HCT116 (cell line): ENCODE measurements around the gene KLF9.

Experiments
- CEBPB ChIP-seq: IDR thresholded peaks from 2 replicates; pipeline ENCODE4 v1.6.1; 2012; ENCODE audit warnings: low read depth
- CTCF ChIP-seq, 3 experiments: fragments of 200-600 bp in 1 of 3; sonication (generic) in 1 of 3; IDR thresholded peaks in 2 of 3; conservative IDR thresholded peaks in 1 of 3; 2 replicates each; pipeline ENCODE4 v1.5.1; 2012 to 2017; ENCODE audit warnings: low read depth in 2 of 3, low read length in 2 of 3, antibody characterized with exemption in 1 of 3, borderline replicate concordance in 1 of 3, control low read depth in 1 of 3, mild to moderate bottlenecking in 1 of 3, mixed read lengths in 1 of 3, mixed run types in 1 of 3, moderate library complexity in 1 of 3; ENCODE audit not compliant: insufficient read depth in 1 of 3
- ELF1 ChIP-seq: IDR thresholded peaks from 2 replicates; pipeline ENCODE4 v1.6.1; 2012; ENCODE audit warnings: low read depth, borderline replicate concordance
- EZH2 ChIP-seq: fragments of 200-600 bp; sonication (generic); IDR thresholded peaks from 2 replicates; pipeline ENCODE4 v1.6.1; 2017; ENCODE audit warnings: antibody characterized with exemption, mixed run types
- TCF7L2 ChIP-seq: IDR thresholded peaks from 2 replicates; pipeline ENCODE4 v1.7.0; 2011; ENCODE audit warnings: borderline replicate concordance, inconsistent platforms; ENCODE audit not compliant: insufficient read depth, insufficient read length; ENCODE audit errors: extremely low read depth
- YY1 ChIP-seq: IDR thresholded peaks from 2 replicates; pipeline ENCODE4 v1.6.1; 2011; ENCODE audit warnings: low read length, low read depth, moderate library complexity, mild to moderate bottlenecking; ENCODE audit not compliant: insufficient replicate concordance; ENCODE audit errors: extremely low read depth
- TF ChIP-seq, protein P1 (sequence below): IDR thresholded peaks from 2 replicates; pipeline ENCODE4 v1.6.1; 2012

DNA sequence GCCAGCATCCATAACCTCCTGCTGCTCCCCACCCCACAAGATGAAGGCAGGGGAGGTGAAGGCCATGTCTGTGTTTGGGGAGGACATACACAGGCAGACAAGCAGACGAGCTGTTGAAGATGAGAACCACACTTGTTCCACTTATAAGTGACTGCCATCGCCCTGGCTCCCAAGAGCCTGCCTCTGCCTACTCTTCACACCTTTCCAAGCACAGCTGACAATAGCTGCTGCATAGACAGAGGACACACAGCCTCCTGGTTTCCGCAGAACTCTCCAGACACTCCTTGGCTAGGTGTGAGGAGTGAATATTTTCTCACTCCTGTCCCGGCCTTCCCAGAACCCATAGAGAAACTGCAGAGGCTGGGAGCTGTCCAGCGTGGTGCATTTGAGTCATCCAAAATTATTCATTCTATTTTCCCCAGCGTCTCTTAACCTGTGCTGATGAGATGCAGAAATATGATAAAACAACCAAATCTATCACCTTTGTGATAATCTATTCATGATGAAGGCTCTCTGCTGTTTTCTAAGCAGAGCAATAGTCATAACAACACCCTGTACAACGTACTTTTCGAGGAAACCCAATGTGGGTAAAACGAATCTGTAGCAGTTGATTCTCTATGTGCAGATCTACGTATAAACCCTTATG is 24.7 kb downstream of the KLF9 start:
- no peak for TF ChIP-seq CTCF (IDR thresholded peaks at IDR 0.05 in 2 of 3, conservative IDR thresholded peaks at IDR 0.05 in 1 of 3; ENCODE audit: borderline replicate concordance in 1 of 3, insufficient read depth in 1 of 3, low read depth in 2 of 3, low read length in 2 of 3)
- TF ChIP-seq, protein P1, sequence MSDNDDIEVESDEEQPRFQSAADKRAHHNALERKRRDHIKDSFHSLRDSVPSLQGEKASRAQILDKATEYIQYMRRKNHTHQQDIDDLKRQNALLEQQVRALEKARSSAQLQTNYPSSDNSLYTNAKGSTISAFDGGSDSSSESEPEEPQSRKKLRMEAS = no peak
- no peak for TF ChIP-seq YY1
- TF ChIP-seq CEBPB = no peak
- TF ChIP-seq EZH2 = no peak
- TF ChIP-seq ELF1 = no peak
- TF ChIP-seq TCF7L2 = no peak
